GM21381 (cell line): Measurements from ENCODE around the gene AGAP5.
"Not testable (repeated sequence)": the region's sequence is repeated elsewhere in the genome, so short reads cannot be mapped to it uniquely, and the experiment has no call there.

Source experiments
- ATAC-seq: cut with Tn5 transposase; IDR thresholded peaks from one replicate; pipeline ENCODE4 v1.9.1; 2021; ENCODE audit warnings: mild to moderate bottlenecking, moderate library complexity; ENCODE audit not compliant: unreplicated experiment

Gene AGAP5

GRCh38 chr10:73662705-73663104 is 35.2 kb downstream of the AGAP5 start:
- not testable (repeated sequence) for ATAC-seq

- no peak for ATAC-seq
Observed at GRCh38 chr10:73655990-73656298, 42.0 kb downstream of the AGAP5 start, which contains the start of gene SYNPO2L. Gene SYNPO2L, minus strand, starts transcription at chr10:73656029. Its CDS starts 107 bp downstream, at chr10:73655922.

GRCh38 chr10:73655257-73655989 is 42.5 kb downstream of the AGAP5 start:
- no peak for ATAC-seq

GRCh38 chr10:73653701-73654100 is 44.2 kb downstream of the AGAP5 start:
- no peak for ATAC-seq

GRCh38 chr10:73653195-73653594 is 44.7 kb downstream of the AGAP5 start:
- ATAC-seq: no peak

- ATAC-seq: no peak
Observed at GRCh38 chr10:73650537-73651331, 47.2 kb downstream of the AGAP5 start.

GRCh38 chr10:73649876-73650536 is 47.9 kb downstream of the AGAP5 start:
- ATAC-seq: no peak

GRCh38 chr10:73648975-73649829 is 48.7 kb downstream of the AGAP5 start:
- no peak for ATAC-seq

GRCh38 chr10:73647875-73648651 is 49.8 kb downstream of the AGAP5 start:
- no peak for ATAC-seq

GRCh38 chr10:73647211-73647874 is 50.6 kb downstream of the AGAP5 start:
- no peak for ATAC-seq

- no peak for ATAC-seq
Observed at GRCh38 chr10:73646598-73647041, 51.3 kb downstream of the AGAP5 start.

GRCh38 chr10:73645251-73645650 is 52.7 kb downstream of the AGAP5 start:
- ATAC-seq: no peak

GRCh38 chr10:73644767-73645166 is 53.1 kb downstream of the AGAP5 start:
- no peak for ATAC-seq

GRCh38 chr10:73644015-73644743 is 53.7 kb downstream of the AGAP5 start:
- ATAC-seq: no peak

GRCh38 chr10:73643362-73643761 is 54.5 kb downstream of the AGAP5 start:
- ATAC-seq: no peak

GRCh38 chr10:73641328-73642060 is 56.4 kb downstream of the AGAP5 start, which contains the start of gene MYOZ1:
Gene MYOZ1, minus strand, starts transcription at chr10:73641474. Its CDS starts 1,457 bp downstream, at chr10:73640017.
- ATAC-seq: no peak

- ATAC-seq: no peak
Observed at GRCh38 chr10:73639286-73639685, 58.6 kb downstream of the AGAP5 start.

- ATAC-seq: no peak
Observed at GRCh38 chr10:73635781-73636180, 62.1 kb downstream of the AGAP5 start.
